Right lobe of liver (tissue), 6 donors: ENCODE measurements around the gene SNX8. TPM values are rescaled to one million over a fixed set of nuclear protein-coding genes. Genes with fewer than 3 reads are reported as not detected.

ENCODE experiments used
- ATAC-seq, 4 donors: fragments of 200-7000 bp; cut with Tn5 transposase; one replicate each; pipeline ENCODE4 v1.9.1; 2020; ENCODE audit warnings: mild to moderate bottlenecking in 4 of 4, moderate library complexity in 4 of 4
- DNase-seq, 3 donors: peaks; one replicate each; pipeline ENCODE4 v3.0.0-alpha.2; 2020
- H3K27ac ChIP-seq, 3 donors: fragments of 200-600 bp; one replicate each; pipeline ENCODE4 v1.8.0; 2022
- H3K27me3 ChIP-seq, 2 donors: fragments of 200-600 bp; one replicate each; pipeline ENCODE4 v1.8.0; 2022
- H3K36me3 ChIP-seq, 4 donors: fragments of 200-600 bp; sonication (generic) in 1 of 4; one replicate each; pipeline versions ENCODE4 v1.5.1 to v1.8.0; 2017 to 2022; ENCODE audit warnings: control low read depth in 1 of 4
- H3K4me1 ChIP-seq, 4 donors: fragments of 200-600 bp; sonication (generic) in 1 of 4; one replicate each; pipeline versions ENCODE4 v1.5.1 to v1.8.0; 2017 to 2022; ENCODE audit warnings: control low read depth in 1 of 4
- H3K4me3 ChIP-seq, 3 donors: fragments of 200-600 bp; one replicate each; pipeline ENCODE4 v1.8.0; 2022
- H3K9me3 ChIP-seq, 4 donors: fragments of 200-600 bp; sonication (generic) in 1 of 4; one replicate each; pipeline versions ENCODE4 v1.5.1 to v1.8.0; 2017 to 2022; ENCODE audit warnings: control low read depth in 1 of 4
- CTCF ChIP-seq, 4 donors: fragments of 200-600 bp in 3 of 4; fragments of 450-650 bp in 1 of 4; IDR thresholded peaks; one replicate each; pipeline versions ENCODE4 v1.5.1 to v1.8.0; 2016 to 2022; ENCODE audit warnings: antibody characterized with exemption in 4 of 4, mild to moderate bottlenecking in 2 of 4
- POLR2A ChIP-seq: fragments of 450-650 bp; IDR thresholded peaks from one replicate; pipeline ENCODE4 v1.6.1; 2017; ENCODE audit warnings: antibody characterized with exemption, mild to moderate bottlenecking
- WGBS: methylation state at CpG from one replicate; pipeline ENCODE4 v1.1.6; 2018; ENCODE audit warnings: low coverage, low lambda C conversion rate; ENCODE audit not compliant: insufficient coverage; ENCODE audit errors: missing lambda C conversion rate; 5-methylcytosine and 5-hydroxymethylcytosine counted together
- intact Hi-C, 2 donors: fragments of 100-400 bp; cut with DNase I; formaldehyde crosslinking; loops; one replicate each; pipeline versions ENCODE4 v1.11.2 to v1.14.1; 2022
- total RNA-seq, 6 experiments: library from RNA; depleted of rRNA in 2 of 6; stranded (reverse); fragments of >200 nt in 2 of 6; fragmentation: NEBNext Ultra II Directional in 3 of 6; extraction: Animal tissue kit (Norgen Biotek cat#: 25700) in 3 of 6; gene quantifications; one replicate each; pipeline versions ENCODE4 v1.1.0 to v1.2.4, GENCODE V29; 2016 to 2023
- donor health status: DM: no; HTN: yes; CAD: no.
- donor health status: DM: no; HTN: no; CAD: no.
- donor health status: DM: no; HTN: no; CAD: no.
- donor health status: DM: no; HTN: yes; CAD: no.
- donor health status: DM: no; HTN: yes; CAD: no.

Gene SNX8
- total RNA-seq, 6 experiments from 2014 or later: 9.1 to 26.2 (median 13.0) TPM

GRCh38 chr7:2230226-2230625 is 84.0 kb downstream of the SNX8 start:
- Histone ChIP-seq H3K36me3 (peaks cover 0 to 19% (median 1%) of the 10 kb centered on the region in 4 donors), H3K4me3 (no peak overlapping the region), H3K27me3 (no peaks in the 10 kb centered on the region), H3K27ac (no peak overlapping the region), H3K4me1 (peaks cover 0 to 16% (median 0%) of the 10 kb centered on the region in 4 donors), H3K9me3 (no peaks in the 10 kb centered on the region)
- 82% methylated on average over 2 of the region's 8 CpGs for WGBS
- TF ChIP-seq CTCF (IDR thresholded peaks at IDR 0.05): no peak
- no peak for TF ChIP-seq POLR2A
- intact Hi-C loops: no loop called here
- DNase-seq (no peak), ATAC-seq (no peak)

- Histone ChIP-seq H3K27me3 (no peaks in the 10 kb centered on the region), H3K4me1 (peaks cover 0 to 16% (median 0%) of the 10 kb centered on the region in 4 donors), H3K36me3 (peaks cover 0 to 15% (median 0%) of the 10 kb centered on the region in 4 donors), H3K27ac (no peak overlapping the region), H3K4me3 (no peak overlapping the region), H3K9me3 (no peaks in the 10 kb centered on the region)
- no peak for TF ChIP-seq CTCF (IDR thresholded peaks at IDR 0.05)
- no peak for TF ChIP-seq POLR2A
- 100% methylated on average over 2 of the region's 7 CpGs for WGBS
- DNase-seq (no peak), ATAC-seq (no peak)
- intact Hi-C loops: no loop called here
Measured at GRCh38 chr7:2229467-2229866, 84.8 kb downstream of the SNX8 start.

GRCh38 chr7:2228921-2229320 is 85.3 kb downstream of the SNX8 start:
- intact Hi-C loops: no loop called here
- DNase-seq (no peak), ATAC-seq (no peak)
- 85% methylated on average over 7 of the region's 8 CpGs for WGBS
- no peak overlapping the region for H3K4me3 ChIP-seq
- peaks cover 0 to 16% (median 0%) of the 10 kb centered on the region in 4 donors for H3K4me1 ChIP-seq
- H3K9me3 ChIP-seq: no peaks in the 10 kb centered on the region
- H3K36me3 ChIP-seq: peaks cover 0 to 14% (median 0%) of the 10 kb centered on the region in 4 donors
- no peak overlapping the region for H3K27ac ChIP-seq
- no peaks in the 10 kb centered on the region for H3K27me3 ChIP-seq
- no peak for TF ChIP-seq POLR2A
- TF ChIP-seq CTCF (IDR thresholded peaks at IDR 0.05): no peak

- H3K27ac ChIP-seq: no peak overlapping the region
- DNase-seq (no peak), ATAC-seq (no peak)
- no CpG with 5 or more reads among the region's 15 CpGs for WGBS
- H3K27me3 ChIP-seq: no peaks in the 10 kb centered on the region
- peaks cover 0 to 14% (median 0%) of the 10 kb centered on the region in 4 donors for H3K36me3 ChIP-seq
- H3K4me1 ChIP-seq: peaks cover 0 to 12% (median 0%) of the 10 kb centered on the region in 4 donors
- intact Hi-C loops: no loop called here
- no peak overlapping the region for H3K4me3 ChIP-seq
- TF ChIP-seq POLR2A (no peak), CTCF (IDR thresholded peaks at IDR 0.05) (no peak)
- no peaks in the 10 kb centered on the region for H3K9me3 ChIP-seq
Measured at GRCh38 chr7:2227699-2228098, 86.5 kb downstream of the SNX8 start.

GRCh38 chr7:2225830-2226229 is 88.4 kb downstream of the SNX8 start:
- H3K27me3 ChIP-seq: no peaks in the 10 kb centered on the region
- no peak for DNase-seq
- peaks cover 0 to 20% (median 0%) of the 10 kb centered on the region in 4 donors for H3K36me3 ChIP-seq
- H3K9me3 ChIP-seq: no peaks in the 10 kb centered on the region
- intact Hi-C loops: no loop called here
- no peaks in the 10 kb centered on the region for H3K4me1 ChIP-seq
- H3K4me3 ChIP-seq: no peak overlapping the region
- no peak for ATAC-seq
- 92% methylated on average over 5 of the region's 13 CpGs for whole genome bisulfite sequencing
- no peak for TF ChIP-seq POLR2A
- H3K27ac ChIP-seq: no peak overlapping the region
